Gastroesophageal sphincter (tissue), 4 donors: ENCODE results near the gene INKA1. TPM values are rescaled to one million over a fixed set of nuclear protein-coding genes. Genes with fewer than 3 reads are reported as not detected.
"Not testable (repeated sequence)": the region's sequence is repeated elsewhere in the genome, so short reads cannot be mapped to it uniquely, and the experiment has no call there.

Experiments used
- ATAC-seq: fragments of 150-250 bp; one replicate; pipeline ENCODE4 v1.9.1; 2016; ENCODE audit warnings: mild to moderate bottlenecking, moderate library complexity
- H3K27ac ChIP-seq, 4 donors: fragments of 200-600 bp; sonication (generic) in 3 of 4; 1 replicate in 3 of 4; 2 replicates in 1 of 4; pipeline ENCODE4 v1.5.1; 2016 to 2019
- H3K27me3 ChIP-seq: fragments of 200-600 bp; sonication (generic); one replicate; pipeline ENCODE4 v1.5.1; 2019
- H3K36me3 ChIP-seq, 2 donors: fragments of 200-600 bp; sonication (generic); one replicate each; pipeline ENCODE4 v1.5.1; 2019; ENCODE audit warnings: control low read depth in 1 of 2
- H3K4me1 ChIP-seq, 3 donors: fragments of 200-600 bp; sonication (generic); 1 replicate in 2 of 3; 2 replicates in 1 of 3; pipeline ENCODE4 v1.5.1; 2016 to 2019; ENCODE audit warnings: control low read depth in 2 of 3
- H3K4me3 ChIP-seq, 2 donors: fragments of 200-600 bp; sonication (generic); one replicate each; pipeline ENCODE4 v1.5.1; 2019; ENCODE audit warnings: mild to moderate bottlenecking in 1 of 2, moderate library complexity in 1 of 2
- H3K9me3 ChIP-seq, 3 donors: fragments of 200-600 bp; sonication (generic); one replicate each; pipeline ENCODE4 v1.5.1; 2017 to 2019; ENCODE audit warnings: control low read depth in 2 of 3
- EP300 ChIP-seq: sonication (generic); formaldehyde crosslinking; IDR thresholded peaks from one replicate; pipeline ENCODE4 v1.6.1; 2017; ENCODE audit warnings: antibody characterized with exemption, mild to moderate bottlenecking
- POLR2A ChIP-seq, 2 donors: fragments of 450-650 bp; IDR thresholded peaks; one replicate each; pipeline ENCODE4 v1.6.1; 2017; ENCODE audit warnings: antibody characterized with exemption in 2 of 2, mild to moderate bottlenecking in 2 of 2, moderate library complexity in 1 of 2
- POLR2AphosphoS5 ChIP-seq: sonication (generic); formaldehyde crosslinking; IDR thresholded peaks from one replicate; pipeline ENCODE4 v1.6.1; 2017; ENCODE audit warnings: antibody characterized with exemption
- WGBS, 2 donors: methylation state at CpG; one replicate each; pipeline ENCODE4 v1.1.5; 2018; ENCODE audit warnings: low coverage in 1 of 2; 5-methylcytosine and 5-hydroxymethylcytosine counted together
- total RNA-seq, 4 donors: library from RNA; depleted of rRNA; stranded (reverse); fragments of >200 nt; gene quantifications; one replicate each; pipeline ENCODE4 v1.1.0, GENCODE V29; 2016
- TF ChIP-seq, protein P1 (sequence below), 4 experiments: fragments of 200-600 bp in 2 of 4; fragments of 450-650 bp in 2 of 4; sonication (generic) in 1 of 4; IDR thresholded peaks; one replicate each; pipeline ENCODE4 v1.5.1; 2017 to 2019; ENCODE audit warnings: antibody characterized with exemption in 4 of 4, mild to moderate bottlenecking in 2 of 4, moderate library complexity in 2 of 4

Gene INKA1
- total RNA-seq, 4 donors from 2014 or later = 1.3 to 3.4 (median 3.1) TPM

DNA sequence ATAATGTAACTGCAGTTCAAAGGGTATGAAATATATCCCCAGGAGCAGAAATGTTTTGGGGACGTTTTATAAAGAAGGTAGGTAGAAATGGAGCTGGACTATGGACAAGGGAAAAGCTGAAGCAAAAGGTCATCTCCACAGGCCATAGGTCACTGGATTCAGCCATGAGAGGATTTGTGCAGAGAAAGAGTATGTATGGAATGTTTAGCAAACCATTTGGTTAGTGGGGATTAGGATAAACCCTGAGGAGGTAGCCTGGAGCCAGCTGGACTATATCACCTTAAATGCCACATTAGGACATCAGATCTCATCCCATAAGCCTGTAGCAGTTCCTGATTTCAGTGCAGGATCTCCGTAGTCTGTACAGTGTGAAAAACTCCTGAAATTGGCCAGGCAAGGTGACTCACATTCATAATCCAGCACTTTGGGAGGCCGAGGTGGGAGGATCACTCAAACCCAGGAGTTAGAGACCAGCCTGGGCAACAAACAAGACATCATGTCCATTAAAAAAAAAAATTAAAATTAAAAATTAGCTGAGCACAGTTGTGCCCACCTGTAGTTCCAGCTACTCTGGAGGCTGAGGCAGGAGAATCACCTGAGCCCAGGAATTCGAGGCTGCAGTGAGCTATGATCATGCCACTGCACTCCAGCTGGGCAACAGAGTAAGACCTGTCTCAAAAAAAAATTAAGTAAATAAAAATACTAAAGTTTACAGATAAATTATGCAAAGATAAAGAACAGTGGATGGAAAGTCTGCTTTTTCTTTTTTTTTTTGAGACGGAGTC is 21.5 kb upstream of the INKA1 start:
- no peaks in the 10 kb centered on the region for H3K9me3 ChIP-seq
- no peak overlapping the region for H3K4me3 ChIP-seq
- TF ChIP-seq EP300 (no peak), POLR2AphosphoS5 (no peak), POLR2A (IDR thresholded peaks at IDR 0.05) (no peak)
- TF ChIP-seq, protein P1, sequence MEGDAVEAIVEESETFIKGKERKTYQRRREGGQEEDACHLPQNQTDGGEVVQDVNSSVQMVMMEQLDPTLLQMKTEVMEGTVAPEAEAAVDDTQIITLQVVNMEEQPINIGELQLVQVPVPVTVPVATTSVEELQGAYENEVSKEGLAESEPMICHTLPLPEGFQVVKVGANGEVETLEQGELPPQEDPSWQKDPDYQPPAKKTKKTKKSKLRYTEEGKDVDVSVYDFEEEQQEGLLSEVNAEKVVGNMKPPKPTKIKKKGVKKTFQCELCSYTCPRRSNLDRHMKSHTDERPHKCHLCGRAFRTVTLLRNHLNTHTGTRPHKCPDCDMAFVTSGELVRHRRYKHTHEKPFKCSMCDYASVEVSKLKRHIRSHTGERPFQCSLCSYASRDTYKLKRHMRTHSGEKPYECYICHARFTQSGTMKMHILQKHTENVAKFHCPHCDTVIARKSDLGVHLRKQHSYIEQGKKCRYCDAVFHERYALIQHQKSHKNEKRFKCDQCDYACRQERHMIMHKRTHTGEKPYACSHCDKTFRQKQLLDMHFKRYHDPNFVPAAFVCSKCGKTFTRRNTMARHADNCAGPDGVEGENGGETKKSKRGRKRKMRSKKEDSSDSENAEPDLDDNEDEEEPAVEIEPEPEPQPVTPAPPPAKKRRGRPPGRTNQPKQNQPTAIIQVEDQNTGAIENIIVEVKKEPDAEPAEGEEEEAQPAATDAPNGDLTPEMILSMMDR (IDR thresholded peaks at IDR 0.05) = no peak
- peaks cover 0 to 62% of the 10 kb centered on the region in 2 donors for H3K36me3 ChIP-seq
- no peak overlapping the region for H3K27ac ChIP-seq
- H3K27me3 ChIP-seq = no peaks in the 10 kb centered on the region
- H3K4me1 ChIP-seq = peaks cover 0 to 67% (median 24%) of the 10 kb centered on the region in 3 donors
- no peak for ATAC-seq
- WGBS, 2 donors = 67 to 70% methylated on average over 5 of the region's 5 CpGs

DNA sequence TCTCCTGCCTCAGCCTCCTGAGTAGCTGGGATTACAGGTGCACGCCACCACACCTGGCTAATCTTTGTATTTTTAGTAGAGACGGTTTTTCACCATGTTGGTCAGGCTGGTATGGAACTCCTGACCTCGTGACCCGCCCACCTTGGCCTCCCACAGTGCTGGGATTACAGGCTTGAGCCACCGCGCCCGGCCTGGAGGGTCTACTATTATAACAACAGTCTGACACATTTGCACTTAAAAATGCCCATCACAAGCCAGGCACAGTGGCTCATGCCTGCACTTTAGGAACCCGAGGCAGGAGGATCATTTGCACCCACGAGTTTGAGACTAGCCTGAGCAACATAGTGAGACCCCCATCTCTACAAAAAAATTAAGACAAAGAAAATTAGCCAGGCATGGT is 20.8 kb upstream of the INKA1 start:
- H3K4me1 ChIP-seq = peaks cover 0 to 74% (median 24%) of the 10 kb centered on the region in 3 donors
- H3K27ac ChIP-seq, H3K4me3 ChIP-seq, ATAC-seq, H3K27me3 ChIP-seq, H3K9me3 ChIP-seq: not testable (repeated sequence)
- peaks cover 0 to 55% of the 10 kb centered on the region in 2 donors for H3K36me3 ChIP-seq
- 90% methylated on average over 9 of the region's 9 CpGs; no CpG with 5 or more reads in 1 of the 2 donors for WGBS, 2 donors

DNA sequence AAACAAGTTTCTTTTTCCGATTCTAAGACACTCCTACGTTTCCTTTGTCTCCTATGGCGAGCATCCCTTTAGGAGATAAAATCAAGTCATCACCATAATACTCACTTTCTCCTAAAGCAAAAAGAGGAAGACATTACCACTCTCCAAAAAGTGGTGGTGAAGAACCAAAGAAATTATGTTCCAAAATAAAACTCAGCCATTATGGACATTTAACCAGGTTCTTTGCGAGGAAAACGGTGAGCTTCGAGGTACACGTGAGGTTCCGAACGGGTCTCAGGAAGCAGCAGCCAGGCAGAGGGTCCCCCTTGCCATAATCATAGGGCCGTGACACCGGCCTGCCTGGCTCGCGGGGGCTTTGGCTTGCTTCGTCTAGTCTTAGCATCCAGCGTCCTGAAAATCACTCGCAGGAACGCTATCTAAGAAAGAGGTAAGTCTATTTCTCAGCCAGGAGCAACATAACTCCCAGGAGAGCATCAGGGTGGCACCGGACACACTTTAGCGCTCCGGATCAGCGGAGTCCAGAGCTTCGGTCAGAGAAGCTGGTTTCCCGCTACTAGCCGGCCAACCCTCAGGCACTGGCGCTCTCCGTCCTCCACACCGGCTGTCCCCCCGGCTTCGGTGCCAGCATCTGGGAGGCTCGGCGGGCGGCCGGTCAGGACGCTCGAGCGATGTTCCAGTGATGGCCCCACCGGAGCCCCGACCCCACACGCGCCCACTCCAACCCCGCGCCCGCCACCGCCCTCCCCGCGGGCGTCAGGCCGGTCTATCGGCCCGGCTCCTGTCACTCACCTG is 17.3 kb upstream of the INKA1 start:
- 4% methylated on average over 14 to 16 of the region's 50 CpGs for WGBS, 2 donors
- peaks cover 0 to 59% (median 20%) of the 10 kb centered on the region in 3 donors for H3K4me1 ChIP-seq
- ATAC-seq = peak; percentile 54

DNA sequence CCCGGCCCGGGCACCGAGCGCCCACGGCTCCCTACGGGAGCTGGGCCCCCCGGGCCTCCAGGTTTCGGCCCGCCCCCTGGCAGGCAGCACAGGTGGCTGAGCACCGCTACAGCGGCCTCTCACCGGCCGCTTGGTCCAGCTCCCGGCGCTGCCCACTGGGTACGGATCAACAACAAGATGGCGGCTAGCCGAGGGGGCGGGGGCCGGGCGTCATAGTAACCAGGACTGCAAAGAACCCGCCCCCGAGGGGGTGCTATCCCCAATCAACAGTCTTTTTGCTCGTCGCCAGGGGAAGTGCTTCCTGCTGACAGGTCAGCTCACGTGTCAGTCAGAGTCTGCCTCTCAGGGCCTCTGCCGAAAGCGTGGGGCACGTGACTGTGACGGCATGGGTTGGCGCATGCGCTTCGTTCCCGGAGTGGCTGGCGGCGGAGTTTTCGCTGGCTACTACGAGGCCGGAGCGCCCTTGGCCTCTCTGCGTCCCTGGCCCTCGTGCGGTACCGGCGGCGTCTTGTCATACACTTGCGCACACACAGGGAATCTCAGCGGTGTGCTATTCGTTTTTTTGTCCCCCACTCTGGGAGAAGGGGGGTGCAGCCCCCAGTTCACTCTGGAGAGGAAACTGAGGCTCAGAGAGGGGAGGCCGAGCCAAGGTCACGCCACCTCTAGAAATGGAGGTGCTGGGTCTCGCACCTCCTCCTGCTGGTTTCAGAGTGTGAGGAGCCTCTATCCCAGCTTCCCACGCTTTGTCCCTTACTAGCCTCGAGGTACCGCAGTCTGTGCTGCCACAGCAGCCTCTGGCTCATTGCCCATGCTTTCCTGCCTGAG is 16.5 kb upstream of the INKA1 start, which contains the start of gene IP6K1:
TSS of gene IP6K1 (minus strand) at position 186 of the 825 bp plus-strand sequence. CDS start 38,502 bp downstream, outside the sequence.
- 10 to 83% methylated on average over 2 to 8 of the region's 55 CpGs for WGBS, 2 donors
- no peaks in the 10 kb centered on the region for H3K9me3 ChIP-seq
- peaks cover 0 to 27% of the 10 kb centered on the region in 2 donors for H3K36me3 ChIP-seq
- H3K27ac ChIP-seq = peak within 1 kb of the TSS; percentile 81 to 99 (median 98)
- peak; percentile 68 to 77 for TF ChIP-seq POLR2A (IDR thresholded peaks at IDR 0.05)
- TF ChIP-seq, protein P1 (IDR thresholded peaks at IDR 0.05) = no peak
- no peak for TF ChIP-seq EP300
- TF ChIP-seq POLR2AphosphoS5 = peak; percentile 82
- no peaks in the 10 kb centered on the region for H3K27me3 ChIP-seq
- peaks cover 0 to 51% (median 15%) of the 10 kb centered on the region in 3 donors for H3K4me1 ChIP-seq
- H3K4me3 ChIP-seq = peak within 1 kb of the TSS; percentile 79 to 98
- peak; percentile 100 for ATAC-seq

More for the DNA sequence above, 17.3 kb upstream of the INKA1 start:
- Histone ChIP-seq H3K4me3 (peak overlapping the region; percentile 79 to 98), H3K27ac (peak overlapping the region; percentile 81 to 99 (median 98)), H3K9me3 (no peaks in the 10 kb centered on the region), H3K27me3 (no peaks in the 10 kb centered on the region), H3K36me3 (peaks cover 0 to 34% of the 10 kb centered on the region in 2 donors)
- no peak for TF ChIP-seq POLR2AphosphoS5
- no peak for TF ChIP-seq POLR2A (IDR thresholded peaks at IDR 0.05)

DNA sequence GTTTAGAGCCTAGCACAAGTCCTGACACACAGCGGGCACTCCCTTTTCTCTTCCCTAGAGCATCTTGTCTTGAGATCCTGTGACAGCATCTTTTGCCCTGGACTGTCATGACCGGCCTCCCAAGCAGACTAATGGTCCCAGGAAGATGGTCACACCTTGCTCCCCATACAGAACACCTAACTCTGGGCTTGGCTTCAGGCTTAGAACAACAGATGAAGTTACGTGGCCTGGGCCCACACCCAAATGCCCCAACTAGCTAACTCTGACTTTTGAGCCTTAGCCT is 15.9 kb upstream of the INKA1 start:
- Histone ChIP-seq H3K4me1 (peaks cover 0 to 45% (median 12%) of the 10 kb centered on the region in 3 donors), H3K4me3 (peak overlapping the region in 1 of 2 donors; percentile 98), H3K27ac (peak overlapping the region in 3 of 4 donors; percentile 98 to 99 (median 98)), H3K9me3 (no peaks in the 10 kb centered on the region), H3K36me3 (peaks cover 0 to 24% of the 10 kb centered on the region in 2 donors), H3K27me3 (no peaks in the 10 kb centered on the region)
- ATAC-seq = no peak
- TF ChIP-seq, protein P1 (IDR thresholded peaks at IDR 0.05) = no peak
- TF ChIP-seq POLR2AphosphoS5 (no peak), EP300 (no peak), POLR2A (IDR thresholded peaks at IDR 0.05) (no peak)
- 40 to 61% methylated on average over 1 to 2 of the region's 3 CpGs for WGBS, 2 donors
